Activated CD8-positive, alpha-beta T cell treated with anti-CD3 and anti-CD28 coated beads for 36 hours (primary cell): ENCODE results near the gene TMEM147. TPM values are rescaled to one million over a fixed set of nuclear protein-coding genes. Genes with fewer than 3 reads are reported as not detected.

Experiments
- ATAC-seq: fragments of 200-7000 bp; cut with Tn5 transposase; one replicate; pipeline ENCODE4 v1.10.0; 2021; ENCODE audit warnings: mild to moderate bottlenecking, moderate library complexity
- CTCF ChIA-PET: fragments of 350-600 bp; sonication (Branson Sonifier 250); formaldehyde crosslinking; loops from one replicate; lab custom pipeline; 2021; ENCODE audit warnings: antibody characterized with exemption; lab: Charles Lee
- POLR2A ChIA-PET: fragments of 350-600 bp; sonication (Branson Sonifier 250); formaldehyde crosslinking; loops from one replicate; lab custom pipeline; 2021; ENCODE audit warnings: antibody characterized with exemption; lab: Charles Lee
- DNase-seq: peaks from one replicate; pipeline ENCODE4 v3.0.0-alpha.2; 2020
- H3K27ac Mint-ChIP-seq: one replicate; pipeline ENCODE4 v1.8.0; 2021; ENCODE audit warnings: mild to moderate bottlenecking, mixed read lengths
- H3K27me3 Mint-ChIP-seq: one replicate; pipeline ENCODE4 v1.8.0; 2021; ENCODE audit warnings: mixed read lengths
- H3K36me3 Mint-ChIP-seq: one replicate; pipeline ENCODE4 v1.8.0; 2021; ENCODE audit warnings: low read depth, mixed read lengths
- H3K4me1 Mint-ChIP-seq: one replicate; pipeline ENCODE4 v1.8.0; 2021; ENCODE audit warnings: low read depth, mixed read lengths
- H3K4me3 Mint-ChIP-seq: one replicate; pipeline ENCODE4 v1.8.0; 2021; ENCODE audit warnings: mild to moderate bottlenecking, moderate library complexity, mixed read lengths
- H3K9me3 Mint-ChIP-seq: one replicate; pipeline ENCODE4 v1.8.0; 2021; ENCODE audit warnings: mixed read lengths
- intact Hi-C: fragments of 100-400 bp; cut with micrococcal nuclease; formaldehyde crosslinking; loops from one replicate; pipeline ENCODE4 v1.10.0; 2022
- total RNA-seq, 2 experiments: library from RNA; stranded (reverse); gene quantifications; one replicate each; pipeline ENCODE4 v1.2.3, GENCODE V29; 2021
- TF ChIP-seq, protein P1 (sequence below): fragments of 200-600 bp; IDR thresholded peaks from one replicate; pipeline ENCODE4 v1.8.0; 2022; ENCODE audit warnings: antibody characterized with exemption, mild to moderate bottlenecking

TMEM147 gene
- total RNA-seq, 2 experiments from 2014 or later, result 81.7 to 86.6 TPM

DNA sequence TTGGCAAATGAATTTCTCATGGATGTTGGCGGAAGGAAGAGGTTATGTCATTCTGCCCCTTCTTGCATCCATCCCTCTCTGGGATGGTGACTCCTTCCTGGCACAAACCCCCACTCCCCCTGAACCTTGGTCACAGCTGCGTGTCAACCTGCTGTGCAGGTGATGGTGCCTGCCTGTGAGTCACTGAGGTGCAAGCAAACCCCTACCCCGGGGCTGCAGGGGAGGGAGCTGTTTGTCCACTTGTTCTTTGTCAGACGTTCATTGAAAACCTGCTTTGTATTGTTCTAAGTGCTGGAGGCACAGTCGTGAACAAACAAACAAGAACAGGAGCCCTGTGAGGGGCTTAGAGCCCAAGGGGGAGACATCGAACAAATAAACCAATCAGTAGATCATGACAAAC is 14.1 kb upstream of the TMEM147 start:
- no peak for ATAC-seq
- Mint-ChIP-seq H3K27me3 (peaks cover 34% of the 10 kb centered on the region), H3K4me3 (no peak overlapping the region), H3K36me3 (no peaks in the 10 kb centered on the region), H3K9me3 (no peaks in the 10 kb centered on the region), H3K4me1 (peaks cover 12% of the 10 kb centered on the region), H3K27ac (no peak overlapping the region)
- intact Hi-C loops, result no loop called here
- ChIA-PET CTCF (interaction anchor here (1.1 to 1.3 kb wide), 2 partner anchors 20 to 61 kb away, joined by 3 to 4 read pairs; no protein-coding TSS in a partner anchor), POLR2A (no interaction called here)
- TF ChIP-seq, protein P1, sequence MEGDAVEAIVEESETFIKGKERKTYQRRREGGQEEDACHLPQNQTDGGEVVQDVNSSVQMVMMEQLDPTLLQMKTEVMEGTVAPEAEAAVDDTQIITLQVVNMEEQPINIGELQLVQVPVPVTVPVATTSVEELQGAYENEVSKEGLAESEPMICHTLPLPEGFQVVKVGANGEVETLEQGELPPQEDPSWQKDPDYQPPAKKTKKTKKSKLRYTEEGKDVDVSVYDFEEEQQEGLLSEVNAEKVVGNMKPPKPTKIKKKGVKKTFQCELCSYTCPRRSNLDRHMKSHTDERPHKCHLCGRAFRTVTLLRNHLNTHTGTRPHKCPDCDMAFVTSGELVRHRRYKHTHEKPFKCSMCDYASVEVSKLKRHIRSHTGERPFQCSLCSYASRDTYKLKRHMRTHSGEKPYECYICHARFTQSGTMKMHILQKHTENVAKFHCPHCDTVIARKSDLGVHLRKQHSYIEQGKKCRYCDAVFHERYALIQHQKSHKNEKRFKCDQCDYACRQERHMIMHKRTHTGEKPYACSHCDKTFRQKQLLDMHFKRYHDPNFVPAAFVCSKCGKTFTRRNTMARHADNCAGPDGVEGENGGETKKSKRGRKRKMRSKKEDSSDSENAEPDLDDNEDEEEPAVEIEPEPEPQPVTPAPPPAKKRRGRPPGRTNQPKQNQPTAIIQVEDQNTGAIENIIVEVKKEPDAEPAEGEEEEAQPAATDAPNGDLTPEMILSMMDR, result no peak
- no peak for DNase-seq

DNA sequence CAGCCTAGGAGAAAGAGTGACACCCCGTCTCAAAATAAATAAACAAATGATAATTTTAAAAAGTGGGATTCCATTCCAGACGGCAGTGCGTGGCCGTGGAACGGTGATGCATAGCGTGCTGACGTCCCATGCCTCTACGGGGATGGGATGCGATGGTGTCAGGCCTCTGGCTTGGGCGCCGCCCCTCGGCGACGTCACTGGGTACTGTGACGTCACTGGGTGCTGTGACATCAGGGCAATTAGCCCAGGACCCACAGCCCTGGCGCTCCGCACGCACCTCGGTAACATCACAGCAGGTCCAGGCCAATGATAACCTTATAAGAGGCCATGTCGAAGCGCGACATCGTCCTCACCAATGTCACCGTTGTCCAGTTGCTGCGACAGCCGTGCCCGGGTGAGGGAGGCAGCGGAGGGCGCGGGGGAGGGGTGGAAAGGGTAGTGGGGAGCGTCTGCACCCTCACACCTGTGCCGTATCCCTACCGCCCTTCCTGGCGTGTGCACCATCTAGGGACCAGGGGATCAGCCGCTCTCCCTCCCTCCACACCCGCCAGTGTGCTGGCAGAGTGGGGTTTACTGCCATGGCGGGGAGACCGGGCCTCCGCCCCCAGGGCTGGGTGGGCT is 12.1 kb upstream of the TMEM147 start, which contains the start of gene GAPDHS:
GAPDHS (plus strand) TSS at position 256 of the 621 bp plus-strand sequence; CDS start at position 328, 72 bp downstream.
- H3K27ac Mint-ChIP-seq, result peak within 1 kb of the TSS; percentile 67
- CTCF ChIA-PET, result no interaction called here
- POLR2A ChIA-PET, result interaction anchor here (1.0 to 2.2 kb wide), 2 partner anchors 11 to 23 kb away, joined by 3 to 7 read pairs; no protein-coding TSS in a partner anchor
- H3K36me3 Mint-ChIP-seq, result no peaks in the 10 kb centered on the region
- peak within 1 kb of the TSS; percentile 52 for H3K4me3 Mint-ChIP-seq
- H3K27me3 Mint-ChIP-seq, result peaks cover 23% of the 10 kb centered on the region
- intact Hi-C loops, result no loop called here
- no peaks in the 10 kb centered on the region for H3K9me3 Mint-ChIP-seq
- TF ChIP-seq, protein P1, result no peak
- ATAC-seq (peak; percentile 14), DNase-seq (no peak)
- H3K4me1 Mint-ChIP-seq, result peaks cover 12% of the 10 kb centered on the region

DNA sequence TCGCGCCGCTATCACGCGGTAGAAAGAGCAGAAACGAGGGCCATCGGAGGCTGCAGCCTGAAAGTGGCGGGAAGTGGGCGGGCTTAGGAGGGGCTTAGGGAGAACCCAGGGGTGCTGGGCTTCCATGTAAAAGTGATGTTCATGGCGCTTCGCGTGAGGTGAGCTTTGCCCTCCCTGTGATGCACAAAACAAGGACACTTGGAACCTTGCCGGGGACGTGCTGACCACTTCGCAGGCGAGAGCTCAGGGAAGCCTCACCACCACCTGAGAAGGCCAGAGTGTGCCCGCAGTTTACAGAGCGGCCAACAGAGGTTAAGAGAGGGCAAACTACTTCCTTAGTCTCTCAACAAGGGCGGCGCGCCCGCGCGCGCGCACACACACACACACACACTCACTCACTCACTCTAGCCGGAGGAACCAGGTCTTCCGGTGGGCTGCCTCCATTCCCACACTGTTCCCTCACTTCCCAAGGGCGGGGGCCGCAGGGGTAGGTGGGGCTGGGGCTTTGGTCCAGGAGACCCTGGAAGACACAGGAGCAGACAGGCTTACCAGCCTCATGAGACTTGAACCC is 11.5 kb upstream of the TMEM147 start:
- TF ChIP-seq, protein P1, result no peak
- POLR2A ChIA-PET, result interaction anchor here (1.0 to 2.2 kb wide), 2 partner anchors 10 to 24 kb away, joined by 3 to 7 read pairs; no protein-coding TSS in a partner anchor
- DNase-seq, result peak; percentile 64
- intact Hi-C loops, result no loop called here
- peak overlapping the region; percentile 52 for H3K4me3 Mint-ChIP-seq
- no peaks in the 10 kb centered on the region for H3K9me3 Mint-ChIP-seq
- H3K36me3 Mint-ChIP-seq, result no peaks in the 10 kb centered on the region
- peak overlapping the region; percentile 67 for H3K27ac Mint-ChIP-seq
- peaks cover 18% of the 10 kb centered on the region for H3K27me3 Mint-ChIP-seq
- H3K4me1 Mint-ChIP-seq, result peaks cover 12% of the 10 kb centered on the region
- ATAC-seq, result peak; percentile 93
- CTCF ChIA-PET, result interaction anchor here (1.4 to 1.7 kb wide), 3 partner anchors 16 to 475 kb away, joined by 3 to 6 read pairs (median 3); no protein-coding TSS in a partner anchor

DNA sequence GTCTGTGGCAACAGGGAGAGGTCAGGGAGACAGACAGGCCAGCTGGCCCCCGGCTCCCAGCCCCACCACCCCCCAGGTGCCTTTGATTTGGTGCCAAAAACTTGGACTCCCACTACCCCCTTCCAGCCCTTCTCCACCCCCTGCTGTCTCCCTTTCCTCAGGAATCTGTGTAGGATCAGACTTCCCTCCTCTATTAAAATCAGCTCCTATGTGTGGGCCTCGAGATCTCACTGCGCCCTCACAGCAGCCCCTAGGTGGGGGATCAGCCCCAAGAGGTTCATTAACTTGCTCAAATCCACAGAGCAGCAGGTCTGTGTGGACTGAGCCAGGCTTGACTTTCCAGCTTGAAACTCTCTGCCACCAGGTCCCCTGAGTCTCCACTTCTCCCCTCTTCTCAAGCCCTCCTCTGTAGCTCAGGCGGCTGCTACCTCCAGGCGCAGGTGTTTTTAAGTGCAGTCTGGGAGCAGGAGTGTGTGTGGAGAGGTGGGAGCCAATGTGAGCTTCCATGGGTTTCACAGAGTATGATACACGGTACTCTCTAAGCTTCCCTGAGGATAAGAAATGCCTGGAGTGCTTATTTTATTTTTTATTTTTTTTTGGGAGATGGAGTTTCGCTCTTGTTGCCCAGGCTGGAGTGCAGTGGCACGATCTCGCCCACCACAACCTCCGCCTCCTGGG is 10.5 kb upstream of the TMEM147 start:
- no peaks in the 10 kb centered on the region for H3K9me3 Mint-ChIP-seq
- TF ChIP-seq, protein P1, result no peak
- DNase-seq (no peak), ATAC-seq (no peak)
- peaks cover 13% of the 10 kb centered on the region for H3K27me3 Mint-ChIP-seq
- no peak overlapping the region for H3K4me3 Mint-ChIP-seq
- intact Hi-C loops, result no loop called here
- no peak overlapping the region for H3K27ac Mint-ChIP-seq
- H3K4me1 Mint-ChIP-seq, result peaks cover 12% of the 10 kb centered on the region
- no peaks in the 10 kb centered on the region for H3K36me3 Mint-ChIP-seq
- ChIA-PET CTCF (interaction anchor here (1.4 to 1.9 kb wide), 5 partner anchors 13 to 476 kb away, joined by 3 to 8 read pairs (median 3); no protein-coding TSS in a partner anchor), POLR2A (interaction anchor here (2.2 kb wide), 1 partner anchor 9 kb away, joined by 7 read pairs; no protein-coding TSS in a partner anchor)
